Progenitor cell of endocrine pancreas (in vitro differentiated cells): ENCODE measurements around the gene SPRY1. TPM values are rescaled to one million over a fixed set of nuclear protein-coding genes. Genes with fewer than 3 reads are reported as not detected.

Experiments used
- DNase-seq: peaks from one replicate; pipeline ENCODE4 v3.0.0; 2021; ENCODE audit warnings: low spot score; ENCODE audit not compliant: unreplicated experiment
- H3K27ac Mint-ChIP-seq: 2 replicates; pipeline ENCODE4 v1.8.0; 2021; ENCODE audit warnings: mild to moderate bottlenecking, moderate library complexity, mixed read lengths
- H3K27me3 Mint-ChIP-seq: 2 replicates; pipeline ENCODE4 v1.8.0; 2021; ENCODE audit warnings: mixed read lengths
- H3K36me3 Mint-ChIP-seq: 2 replicates; pipeline ENCODE4 v1.8.0; 2022; ENCODE audit warnings: mixed read lengths; ENCODE audit not compliant: insufficient read depth
- H3K4me1 Mint-ChIP-seq: 2 replicates; pipeline ENCODE4 v1.8.0; 2021; ENCODE audit warnings: low read depth, mixed read lengths
- H3K4me3 Mint-ChIP-seq: 2 replicates; pipeline ENCODE4 v1.8.0; 2021; ENCODE audit warnings: low read depth, mild to moderate bottlenecking, moderate library complexity, mixed read lengths
- H3K9me3 Mint-ChIP-seq: 2 replicates; pipeline ENCODE4 v1.8.0; 2021; ENCODE audit warnings: low read depth, mixed read lengths
- total RNA-seq: library from RNA; stranded (reverse); gene quantifications from 2 replicates; pipeline ENCODE4 v1.2.1, GENCODE V29; 2021
- TF ChIP-seq, protein P1 (sequence below): fragments of 200-600 bp; sonication (generic); IDR thresholded peaks from one replicate; pipeline ENCODE4 v1.5.0; 2021; ENCODE audit warnings: antibody characterized with exemption, mild to moderate bottlenecking; ENCODE audit not compliant: unreplicated experiment

SPRY1 gene
- total RNA-seq, 1 donor from 2014 or later = 52.0 TPM

DNA sequence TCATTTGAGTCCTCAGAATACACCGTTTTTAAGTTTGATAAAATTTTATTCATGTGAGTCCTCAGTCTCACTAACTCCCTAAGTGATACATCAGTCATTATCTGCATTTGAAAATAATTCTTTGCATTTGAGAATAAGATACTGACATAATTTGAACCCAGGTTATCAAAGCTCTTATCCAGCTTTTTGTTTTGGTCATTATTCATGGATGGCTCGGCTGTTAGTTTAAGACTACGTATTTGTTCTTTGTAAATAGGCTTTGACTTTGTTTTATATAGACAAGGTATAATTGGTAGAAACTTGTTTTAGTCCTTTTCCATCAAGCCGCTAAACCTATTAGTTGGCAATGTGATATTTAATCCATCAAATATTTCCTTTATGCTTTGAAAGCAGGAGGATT lies 7.9 kb downstream of the SPRY1 start:
- H3K4me1 Mint-ChIP-seq = peaks cover 43% of the 10 kb centered on the region
- H3K4me3 Mint-ChIP-seq = no peak overlapping the region
- no peak for DNase-seq
- peaks cover 22% of the 10 kb centered on the region for H3K36me3 Mint-ChIP-seq
- no peak overlapping the region for H3K27ac Mint-ChIP-seq
- no peaks in the 10 kb centered on the region for H3K9me3 Mint-ChIP-seq
- TF ChIP-seq, protein P1, sequence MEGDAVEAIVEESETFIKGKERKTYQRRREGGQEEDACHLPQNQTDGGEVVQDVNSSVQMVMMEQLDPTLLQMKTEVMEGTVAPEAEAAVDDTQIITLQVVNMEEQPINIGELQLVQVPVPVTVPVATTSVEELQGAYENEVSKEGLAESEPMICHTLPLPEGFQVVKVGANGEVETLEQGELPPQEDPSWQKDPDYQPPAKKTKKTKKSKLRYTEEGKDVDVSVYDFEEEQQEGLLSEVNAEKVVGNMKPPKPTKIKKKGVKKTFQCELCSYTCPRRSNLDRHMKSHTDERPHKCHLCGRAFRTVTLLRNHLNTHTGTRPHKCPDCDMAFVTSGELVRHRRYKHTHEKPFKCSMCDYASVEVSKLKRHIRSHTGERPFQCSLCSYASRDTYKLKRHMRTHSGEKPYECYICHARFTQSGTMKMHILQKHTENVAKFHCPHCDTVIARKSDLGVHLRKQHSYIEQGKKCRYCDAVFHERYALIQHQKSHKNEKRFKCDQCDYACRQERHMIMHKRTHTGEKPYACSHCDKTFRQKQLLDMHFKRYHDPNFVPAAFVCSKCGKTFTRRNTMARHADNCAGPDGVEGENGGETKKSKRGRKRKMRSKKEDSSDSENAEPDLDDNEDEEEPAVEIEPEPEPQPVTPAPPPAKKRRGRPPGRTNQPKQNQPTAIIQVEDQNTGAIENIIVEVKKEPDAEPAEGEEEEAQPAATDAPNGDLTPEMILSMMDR = no peak
- H3K27me3 Mint-ChIP-seq = no peaks in the 10 kb centered on the region

DNA sequence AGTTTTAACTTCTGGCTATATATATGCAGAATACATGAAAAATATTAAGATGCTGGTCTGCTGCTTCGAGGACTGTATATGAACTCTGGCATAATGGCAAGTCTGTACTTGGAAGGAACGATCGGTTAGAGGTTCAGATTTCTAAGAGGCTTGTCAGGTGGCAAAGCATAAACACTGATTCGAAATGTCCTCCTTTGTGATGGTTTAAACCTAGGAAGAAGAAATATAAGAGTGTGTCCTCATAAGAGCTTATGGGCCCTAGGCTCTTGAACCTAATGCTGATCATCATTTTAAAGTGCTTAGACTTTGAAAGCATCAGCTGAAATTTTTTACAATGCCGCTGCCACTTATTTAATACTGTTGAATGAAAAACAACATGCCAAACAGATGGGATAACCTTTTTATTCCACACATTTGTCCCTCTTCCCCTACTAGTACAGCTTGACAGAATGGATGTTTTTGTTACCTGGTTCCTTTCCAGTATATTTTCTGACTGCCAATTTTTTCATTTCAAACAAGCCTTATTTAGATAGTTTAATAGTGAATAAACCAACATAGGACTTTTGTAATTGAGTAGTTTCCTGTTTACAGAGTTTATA lies 8.8 kb downstream of the SPRY1 start:
- Mint-ChIP-seq H3K27me3 (no peaks in the 10 kb centered on the region), H3K36me3 (peaks cover 17% of the 10 kb centered on the region), H3K27ac (peak overlapping the region; percentile 14), H3K4me1 (peaks cover 37% of the 10 kb centered on the region), H3K9me3 (no peaks in the 10 kb centered on the region), H3K4me3 (no peak overlapping the region)
- TF ChIP-seq, protein P1 = no peak
- no peak for DNase-seq

DNA sequence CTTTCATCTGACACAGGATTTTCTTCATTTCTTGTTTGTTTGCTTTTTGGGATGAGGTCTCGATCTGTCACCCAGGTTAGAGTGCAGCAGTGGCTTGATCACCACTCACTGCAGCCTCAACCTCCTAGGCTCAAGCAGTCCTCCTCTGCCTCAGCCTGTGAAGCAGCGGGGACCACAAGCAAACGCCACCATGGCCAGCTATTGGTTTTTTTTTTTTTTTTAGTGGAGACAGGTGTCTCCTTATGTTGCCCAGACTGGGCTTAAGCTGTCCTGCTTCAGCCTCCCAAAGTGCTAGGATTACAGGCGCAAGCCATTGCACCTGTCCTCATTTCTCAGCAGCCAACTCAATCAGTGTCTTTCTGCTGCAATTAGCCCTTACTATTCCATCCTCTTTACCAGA lies 10.3 kb downstream of the SPRY1 start:
- TF ChIP-seq, protein P1 = no peak
- Mint-ChIP-seq H3K4me1 (peaks cover 30% of the 10 kb centered on the region), H3K9me3 (no peaks in the 10 kb centered on the region), H3K36me3 (peaks cover 12% of the 10 kb centered on the region), H3K27ac (no peak overlapping the region), H3K27me3 (no peaks in the 10 kb centered on the region), H3K4me3 (no peak overlapping the region)
- DNase-seq = no peak

DNA sequence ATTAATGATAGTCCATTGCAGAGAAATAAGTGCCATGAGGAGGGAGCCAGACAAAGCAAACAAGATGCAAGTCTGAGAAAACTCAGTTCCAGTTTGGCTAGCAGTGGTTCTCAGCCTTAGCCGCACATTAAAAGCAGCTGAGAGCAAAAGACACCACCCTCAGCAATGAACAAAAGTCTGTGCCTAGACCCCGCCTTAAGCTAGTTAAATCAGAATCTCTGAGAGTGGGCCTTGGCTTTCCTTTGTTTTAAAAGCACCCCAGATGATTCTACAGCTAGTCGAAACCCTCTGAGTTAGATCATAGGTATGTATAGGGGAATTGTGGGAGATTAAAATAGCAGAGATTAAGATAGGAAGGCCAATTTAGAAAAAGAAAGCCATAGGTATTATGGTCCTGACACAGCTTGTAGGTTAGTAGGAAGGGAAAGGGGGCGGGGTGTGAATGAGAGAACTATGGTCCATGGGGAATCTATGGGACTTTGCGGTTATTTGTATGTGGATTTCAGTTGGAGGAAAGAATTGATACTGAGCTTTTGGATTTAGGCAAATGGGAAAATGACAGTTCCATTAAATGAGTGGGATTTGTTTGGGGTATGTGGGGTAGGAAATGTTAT lies 12.0 kb downstream of the SPRY1 start:
- no peak overlapping the region for H3K4me3 Mint-ChIP-seq
- H3K27ac Mint-ChIP-seq = no peak overlapping the region

DNA sequence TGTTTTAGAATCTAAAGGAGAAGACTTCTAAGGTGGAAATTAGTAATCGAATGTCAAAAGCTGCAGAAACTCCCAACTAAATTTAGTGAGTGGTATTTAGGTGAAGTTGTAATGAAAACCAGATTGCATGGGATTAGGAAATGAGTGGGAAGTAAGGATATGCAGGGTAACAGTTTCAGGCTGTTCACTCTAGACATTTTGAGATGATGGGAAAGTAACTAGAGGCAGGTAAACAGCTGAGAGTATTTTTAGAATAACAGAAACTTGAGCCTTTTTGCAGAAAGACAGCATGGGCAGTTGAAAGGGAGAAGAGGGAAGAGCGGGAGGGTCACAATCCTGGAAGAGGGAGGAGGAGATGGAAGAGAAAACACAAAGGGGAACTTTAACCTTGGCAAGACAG lies 12.7 kb downstream of the SPRY1 start:
- no peaks in the 10 kb centered on the region for H3K27me3 Mint-ChIP-seq
- no peak for DNase-seq

More for the DNA sequence above, 12.0 kb downstream of the SPRY1 start:
- Mint-ChIP-seq H3K27me3 (no peaks in the 10 kb centered on the region), H3K9me3 (peaks cover 3% of the 10 kb centered on the region), H3K4me1 (peaks cover 39% of the 10 kb centered on the region), H3K36me3 (peaks cover 6% of the 10 kb centered on the region)
- TF ChIP-seq, protein P1 = no peak
- no peak for DNase-seq

More for the DNA sequence above, 12.7 kb downstream of the SPRY1 start:
- TF ChIP-seq, protein P1 = no peak
- peaks cover 3% of the 10 kb centered on the region for H3K36me3 Mint-ChIP-seq
- no peak overlapping the region for H3K27ac Mint-ChIP-seq
- H3K9me3 Mint-ChIP-seq = peaks cover 3% of the 10 kb centered on the region
- no peak overlapping the region for H3K4me3 Mint-ChIP-seq
- peaks cover 34% of the 10 kb centered on the region for H3K4me1 Mint-ChIP-seq
